ENCODE measurements around the gene ACR.

DNA sequence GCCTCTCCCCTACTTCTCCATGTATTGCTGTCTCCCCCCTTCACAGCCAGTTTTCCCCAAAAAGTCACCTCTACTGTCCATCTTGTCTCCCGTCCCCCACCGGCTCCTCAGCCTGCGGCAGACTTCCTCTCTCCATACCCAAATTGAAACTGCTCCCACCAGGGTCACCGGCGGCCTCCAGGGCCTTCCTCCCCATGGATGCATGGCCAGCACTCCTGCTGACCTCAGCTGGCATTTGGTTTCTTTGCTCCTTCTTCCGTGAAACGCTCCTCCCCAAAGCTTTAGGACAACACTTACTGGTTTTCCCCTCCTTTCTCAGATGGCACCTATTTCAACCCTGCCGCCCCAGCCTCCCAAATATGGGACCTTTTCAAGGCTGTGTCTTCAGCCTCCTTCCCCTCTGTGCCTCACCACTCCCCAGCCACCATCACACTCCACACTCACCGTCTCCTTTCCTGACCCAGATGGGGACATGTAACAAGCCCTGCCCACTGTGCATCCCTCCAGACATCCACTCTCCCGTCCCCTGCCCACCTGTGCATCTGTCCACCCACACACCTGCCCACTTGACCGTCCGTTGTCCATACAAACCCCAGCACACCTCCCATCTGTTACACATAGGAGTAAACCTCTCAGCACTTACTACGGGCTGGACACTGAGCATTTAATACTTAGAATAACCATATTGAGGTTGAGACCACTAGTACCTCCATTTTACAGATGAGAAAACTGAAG lies 21.5 kb upstream of the ACR start:
- TF ChIP-seq, protein P1, sequence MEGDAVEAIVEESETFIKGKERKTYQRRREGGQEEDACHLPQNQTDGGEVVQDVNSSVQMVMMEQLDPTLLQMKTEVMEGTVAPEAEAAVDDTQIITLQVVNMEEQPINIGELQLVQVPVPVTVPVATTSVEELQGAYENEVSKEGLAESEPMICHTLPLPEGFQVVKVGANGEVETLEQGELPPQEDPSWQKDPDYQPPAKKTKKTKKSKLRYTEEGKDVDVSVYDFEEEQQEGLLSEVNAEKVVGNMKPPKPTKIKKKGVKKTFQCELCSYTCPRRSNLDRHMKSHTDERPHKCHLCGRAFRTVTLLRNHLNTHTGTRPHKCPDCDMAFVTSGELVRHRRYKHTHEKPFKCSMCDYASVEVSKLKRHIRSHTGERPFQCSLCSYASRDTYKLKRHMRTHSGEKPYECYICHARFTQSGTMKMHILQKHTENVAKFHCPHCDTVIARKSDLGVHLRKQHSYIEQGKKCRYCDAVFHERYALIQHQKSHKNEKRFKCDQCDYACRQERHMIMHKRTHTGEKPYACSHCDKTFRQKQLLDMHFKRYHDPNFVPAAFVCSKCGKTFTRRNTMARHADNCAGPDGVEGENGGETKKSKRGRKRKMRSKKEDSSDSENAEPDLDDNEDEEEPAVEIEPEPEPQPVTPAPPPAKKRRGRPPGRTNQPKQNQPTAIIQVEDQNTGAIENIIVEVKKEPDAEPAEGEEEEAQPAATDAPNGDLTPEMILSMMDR (conservative IDR thresholded peaks at IDR 0.05 in 1 of 2, IDR thresholded peaks at IDR 0.05 in 1 of 2; ENCODE audit: extremely low read depth in 1 of 2, insufficient read depth in 1 of 2, low read depth in 1 of 2, low read length in 2 of 2): no peak
- TF ChIP-seq EZH2 (IDR thresholded peaks at IDR 0.05; ENCODE audit: borderline replicate concordance, low read length): no peak
